OCI-M1 (cell line): ENCODE measurements around the gene ARAP1.

Experiments
- DNase-seq: peaks from one replicate; lab custom pipeline; 2025; lab: John Stamatoyannopoulos, UW

ARAP1 gene

GRCh38 chr11:72762641-72763304 is 10.6 kb upstream of the ARAP1 start:
- DNase-seq: no peak

GRCh38 chr11:72760539-72761405 is 8.6 kb upstream of the ARAP1 start:
- peak; percentile 56 for DNase-seq

- DNase-seq: peak; percentile 75
Observed at GRCh38 chr11:72759468-72759985, 7.3 kb upstream of the ARAP1 start.

GRCh38 chr11:72758690-72759389 is 6.6 kb upstream of the ARAP1 start:
- peak; percentile 100 for DNase-seq

- DNase-seq: peak; percentile 68
Observed at GRCh38 chr11:72758304-72758689, 6.1 kb upstream of the ARAP1 start.

- DNase-seq: no peak
Observed at GRCh38 chr11:72755713-72756285, 3.6 kb upstream of the ARAP1 start.

- no peak for DNase-seq
Observed at GRCh38 chr11:72754544-72755155, 2.4 kb upstream of the ARAP1 start.

- DNase-seq: no peak
Observed at GRCh38 chr11:72754149-72754543, 1.9 kb upstream of the ARAP1 start.

- DNase-seq: peak; percentile 72
Observed at GRCh38 chr11:72753341-72754148, 1.3 kb upstream of the ARAP1 start.

- peak; percentile 68 for DNase-seq
Observed at GRCh38 chr11:72751116-72752087, 806 bp downstream of the ARAP1 start.

- DNase-seq: no peak
Observed at GRCh38 chr11:72750556-72751115, 1.6 kb downstream of the ARAP1 start.

- DNase-seq: no peak
Observed at GRCh38 chr11:72750086-72750485, 2.1 kb downstream of the ARAP1 start.

GRCh38 chr11:72747289-72747855 is 4.8 kb downstream of the ARAP1 start:
- DNase-seq: no peak

- no peak for DNase-seq
Observed at GRCh38 chr11:72746821-72747220, 5.4 kb downstream of the ARAP1 start.

GRCh38 chr11:72745925-72746550 is 6.2 kb downstream of the ARAP1 start:
- DNase-seq: no peak

- DNase-seq: no peak
Observed at GRCh38 chr11:72745511-72745910, 6.7 kb downstream of the ARAP1 start.

GRCh38 chr11:72744474-72744873 is 7.7 kb downstream of the ARAP1 start:
- DNase-seq: no peak
